OCI-M1 (cell line): Measurements from ENCODE around the gene STK35.

Source experiments
- DNase-seq: peaks from one replicate; lab custom pipeline; 2025; lab: John Stamatoyannopoulos, UW

STK35 gene

GRCh38 chr20:2108498-2108897, 6.9 kb downstream of the STK35 start:
- DNase-seq: no peak

- DNase-seq: no peak
These were observed 7.4 kb downstream of the STK35 start for GRCh38 chr20:2108987-2109386.

GRCh38 chr20:2109425-2110210, 8.0 kb downstream of the STK35 start:
- DNase-seq: peak; percentile 25

- DNase-seq: no peak
These were observed 11.3 kb downstream of the STK35 start for GRCh38 chr20:2112910-2113309.

- DNase-seq: no peak
These were observed 12.7 kb downstream of the STK35 start for GRCh38 chr20:2114127-2114959.

GRCh38 chr20:2114990-2115681, 13.5 kb downstream of the STK35 start:
- DNase-seq: no peak

GRCh38 chr20:2116170-2116940, 14.7 kb downstream of the STK35 start:
- no peak for DNase-seq

GRCh38 chr20:2118783-2119182, 17.2 kb downstream of the STK35 start:
- DNase-seq: peak; percentile 87

- no peak for DNase-seq
These were observed 21.3 kb downstream of the STK35 start for GRCh38 chr20:2122936-2123335.

GRCh38 chr20:2123720-2124119, 22.1 kb downstream of the STK35 start:
- no peak for DNase-seq

GRCh38 chr20:2124564-2125213, 23.1 kb downstream of the STK35 start:
- DNase-seq: no peak

GRCh38 chr20:2125474-2126112, 24.0 kb downstream of the STK35 start:
- DNase-seq: no peak

- DNase-seq: no peak
These were observed 25.6 kb downstream of the STK35 start for GRCh38 chr20:2127238-2127637.

GRCh38 chr20:2128542-2128941, 26.9 kb downstream of the STK35 start:
- DNase-seq: no peak

- no peak for DNase-seq
These were observed 28.5 kb downstream of the STK35 start for GRCh38 chr20:2130062-2130591.

GRCh38 chr20:2130683-2131082, 29.1 kb downstream of the STK35 start:
- no peak for DNase-seq

GRCh38 chr20:2131366-2131765, 29.7 kb downstream of the STK35 start:
- DNase-seq: no peak

- no peak for DNase-seq
These were observed 30.9 kb downstream of the STK35 start for GRCh38 chr20:2132461-2132901.

- DNase-seq: no peak
These were observed 31.9 kb downstream of the STK35 start for GRCh38 chr20:2133318-2134183.

GRCh38 chr20:2135013-2135412, 33.4 kb downstream of the STK35 start:
- no peak for DNase-seq
